Activated CD4-positive, CD25-positive, alpha-beta regulatory T cell treated with anti-CD3 and anti-CD28 coated beads, Interleukin-2, amount 50 U/mL, for 72 hours (primary cell): Measurements from ENCODE around the gene IL12B.
"Not testable (repeated sequence)": the region's sequence is repeated elsewhere in the genome, so short reads cannot be mapped to it uniquely, and the experiment has no call there.

Experiments used
- DNase-seq: peaks from one replicate; pipeline ENCODE4 v3.0.0; 2021

The IL12B gene

GRCh38 chr5:159286420-159287035 lies 43.8 kb downstream of the IL12B start:
- DNase-seq = no peak

GRCh38 chr5:159274676-159275075 lies 55.6 kb downstream of the IL12B start:
- DNase-seq = no peak

DNA sequence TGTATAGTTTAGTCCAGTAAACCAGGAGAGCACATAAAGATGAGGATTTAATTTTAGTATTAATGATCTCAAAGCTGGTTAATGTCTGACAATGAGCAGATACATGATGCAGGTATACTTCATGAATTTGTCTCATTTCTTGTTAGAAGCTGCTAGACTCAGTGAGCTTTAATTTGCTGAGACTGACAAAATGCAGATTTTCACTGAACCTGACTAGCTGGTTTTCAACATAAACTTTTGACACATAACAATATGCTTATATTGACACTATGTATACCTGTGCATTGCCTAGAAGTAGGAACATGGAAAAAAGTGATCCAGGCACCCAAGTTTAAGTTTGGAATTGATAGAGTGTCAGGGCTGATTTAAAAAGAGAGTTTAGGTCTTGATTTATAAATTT lies 56.4 kb downstream of the IL12B start:
- no peak for DNase-seq

GRCh38 chr5:159269723-159270122 lies 60.6 kb downstream of the IL12B start:
- no peak for DNase-seq

DNA sequence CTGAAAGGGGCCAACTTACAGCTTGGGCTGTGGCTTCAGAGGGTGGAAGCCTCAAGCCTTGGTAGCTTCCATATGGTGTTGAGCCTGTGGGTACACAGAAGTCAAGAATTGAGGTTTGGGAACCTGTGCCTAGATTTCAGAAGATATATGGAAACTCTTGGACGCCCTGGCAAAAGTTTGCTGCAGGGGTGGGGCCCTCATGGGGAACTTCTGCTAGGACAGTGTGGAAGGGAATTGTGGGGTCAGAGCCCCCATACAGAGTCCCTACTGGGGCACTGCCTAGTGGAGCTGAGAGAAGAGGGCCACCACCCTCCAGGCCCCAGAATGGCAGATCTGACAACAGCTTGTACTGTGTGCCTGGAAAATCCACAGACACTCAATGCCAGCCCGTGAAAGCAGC lies 63.5 kb downstream of the IL12B start:
- DNase-seq = not testable (repeated sequence)
